Activated CD4-positive, alpha-beta T cell treated with anti-CD3 and anti-CD28 coated beads, Interleukin-2, Interleukin-6, amounts not matched to agents 100 ng/mL and 50 ng/mL, durations not matched to agents 16 hours and 8 hours (primary cell): ENCODE measurements around the gene DNAH14.
"Not testable (repeated sequence)": the region's sequence is repeated elsewhere in the genome, so short reads cannot be mapped to it uniquely, and the experiment has no call there.

Experiments
- DNase-seq: peaks from one replicate; pipeline ENCODE4 v3.0.0-alpha.2; 2020

Gene DNAH14

GRCh38 chr1:225004396-225004795, 74.9 kb downstream of the DNAH14 start:
- DNase-seq: no peak

- not testable (repeated sequence) for DNase-seq
These were observed 76.9 kb downstream of the DNAH14 start for GRCh38 chr1:225006352-225006751.

GRCh38 chr1:225008050-225008449, 78.6 kb downstream of the DNAH14 start:
- DNase-seq: not testable (repeated sequence)

- DNase-seq: no peak
These were observed 91.6 kb downstream of the DNAH14 start for GRCh38 chr1:225021037-225021436.

- DNase-seq: no peak
These were observed 97.2 kb downstream of the DNAH14 start for GRCh38 chr1:225026701-225027100.

- not testable (repeated sequence) for DNase-seq
These were observed 107.0 kb downstream of the DNAH14 start for GRCh38 chr1:225036441-225036840.

GRCh38 chr1:225042263-225042662, 112.8 kb downstream of the DNAH14 start:
- DNase-seq: no peak

- DNase-seq: no peak
These were observed 114.8 kb downstream of the DNAH14 start for GRCh38 chr1:225044258-225044657.

- no peak for DNase-seq
These were observed 120.1 kb downstream of the DNAH14 start for GRCh38 chr1:225049594-225049993.

- no peak for DNase-seq
These were observed 134.2 kb downstream of the DNAH14 start for GRCh38 chr1:225063722-225064121.

GRCh38 chr1:225070972-225071371, 141.5 kb downstream of the DNAH14 start:
- no peak for DNase-seq

- DNase-seq: no peak
These were observed 167.7 kb downstream of the DNAH14 start for GRCh38 chr1:225097175-225097574.

- no peak for DNase-seq
These were observed 181.5 kb downstream of the DNAH14 start for GRCh38 chr1:225111000-225111399.

- no peak for DNase-seq
These were observed 183.8 kb downstream of the DNAH14 start for GRCh38 chr1:225113265-225113664.

GRCh38 chr1:225114354-225114990, 185.0 kb downstream of the DNAH14 start:
- DNase-seq: no peak

- no peak for DNase-seq
These were observed 189.8 kb downstream of the DNAH14 start for GRCh38 chr1:225119307-225119706.

- DNase-seq: no peak
These were observed 191.6 kb downstream of the DNAH14 start for GRCh38 chr1:225121095-225121494.

- DNase-seq: no peak
These were observed 202.4 kb downstream of the DNAH14 start for GRCh38 chr1:225131869-225132268.

- DNase-seq: no peak
These were observed 208.5 kb downstream of the DNAH14 start for GRCh38 chr1:225137976-225138375.

- DNase-seq: no peak
These were observed 213.5 kb downstream of the DNAH14 start for GRCh38 chr1:225143001-225143400.

- no peak for DNase-seq
These were observed 217.0 kb downstream of the DNAH14 start for GRCh38 chr1:225146478-225146877.

- not testable (repeated sequence) for DNase-seq
These were observed 218.3 kb downstream of the DNAH14 start for GRCh38 chr1:225147791-225148190.

- DNase-seq: no peak
These were observed 222.6 kb downstream of the DNAH14 start for GRCh38 chr1:225152061-225152460.

- DNase-seq: peak; percentile 1
These were observed 226.1 kb downstream of the DNAH14 start for GRCh38 chr1:225155555-225155954.

GRCh38 chr1:225156254-225156653, 226.8 kb downstream of the DNAH14 start:
- peak; percentile 12 for DNase-seq
